Stimulated activated CD4-positive, alpha-beta T cell treated with anti-CD3 and anti-CD28 coated beads, Interleukin-1b, Interleukin-23, amount 100 ng/mL, for 48 hours (primary cell): ENCODE data around the gene DBNDD1.
A peak's percentile ranks its signal among the peaks of the same experiment; 100 is the strongest.

Source experiments
- DNase-seq: peaks from one replicate; pipeline ENCODE4 v3.0.0-alpha.2; 2020

DBNDD1 gene

GRCh38 chr16:90034504-90034903, 15.2 kb upstream of the DBNDD1 start:
- DNase-seq: no peak

- DNase-seq: no peak
Observed at GRCh38 chr16:90033387-90033786, 14.1 kb upstream of the DBNDD1 start.

GRCh38 chr16:90032674-90033331, 13.5 kb upstream of the DBNDD1 start:
- no peak for DNase-seq

GRCh38 chr16:90031931-90032673, 12.8 kb upstream of the DBNDD1 start:
- DNase-seq: no peak

GRCh38 chr16:90031186-90031930, 12.1 kb upstream of the DBNDD1 start:
- DNase-seq: no peak

- no peak for DNase-seq
Observed at GRCh38 chr16:90028985-90029384, 9.7 kb upstream of the DBNDD1 start.

GRCh38 chr16:90027611-90028010, 8.4 kb upstream of the DBNDD1 start:
- no peak for DNase-seq

GRCh38 chr16:90026135-90026534, 6.9 kb upstream of the DBNDD1 start:
- no peak for DNase-seq

GRCh38 chr16:90023078-90023447, 3.8 kb upstream of the DBNDD1 start:
- DNase-seq: no peak

- peak; percentile 85 for DNase-seq
Observed at GRCh38 chr16:90022209-90023077, 3.2 kb upstream of the DBNDD1 start.

GRCh38 chr16:90020838-90021382, 1.7 kb upstream of the DBNDD1 start:
- DNase-seq: no peak

GRCh38 chr16:90020260-90020837, 1.1 kb upstream of the DBNDD1 start:
- DNase-seq: no peak

GRCh38 chr16:90019543-90020259, 445 bp upstream of the DBNDD1 start:
- DNase-seq: peak; percentile 20

- no peak for DNase-seq
Observed at GRCh38 chr16:90018297-90018651, 982 bp downstream of the DBNDD1 start.

GRCh38 chr16:90016339-90016950, 2.8 kb downstream of the DBNDD1 start:
- DNase-seq: no peak

GRCh38 chr16:90015586-90016338, 3.5 kb downstream of the DBNDD1 start:
- no peak for DNase-seq

GRCh38 chr16:90012991-90013745, 6.1 kb downstream of the DBNDD1 start:
- no peak for DNase-seq

- DNase-seq: no peak
Observed at GRCh38 chr16:90011908-90012501, 7.3 kb downstream of the DBNDD1 start.

- no peak for DNase-seq
Observed at GRCh38 chr16:90011508-90011819, 7.8 kb downstream of the DBNDD1 start.
